Measurements from ENCODE around the gene PLXND1. TPM values are rescaled to one million over a fixed set of nuclear protein-coding genes. Genes with fewer than 3 reads are reported as not detected.

PLXND1 gene
- polyA plus RNA-seq, 1 donor from 2014 or later, result 0.05 TPM

GRCh38 chr3:129543156-129543790 lies 63.2 kb downstream of the PLXND1 start, which contains the start of gene H1-8:
Gene H1-8, plus strand, starts transcription at chr3:129543175. Its CDS starts 44 bp downstream, at chr3:129543219.
- H3K9ac ChIP-seq (ENCODE audit: low read length), result no peak within 1 kb of the TSS
- H2AFZ ChIP-seq (ENCODE audit: low read depth, low read length), result no peak within 1 kb of the TSS
- H3K9me3 ChIP-seq (ENCODE audit: low read length), result no peaks in the 10 kb centered on the region
- H3K9me2 ChIP-seq (ENCODE audit: insufficient read depth, low read length), result no peaks in the 10 kb centered on the region
- H3K4me2 ChIP-seq (ENCODE audit: low read length), result no peak within 1 kb of the TSS
- TF ChIP-seq, protein P1, sequence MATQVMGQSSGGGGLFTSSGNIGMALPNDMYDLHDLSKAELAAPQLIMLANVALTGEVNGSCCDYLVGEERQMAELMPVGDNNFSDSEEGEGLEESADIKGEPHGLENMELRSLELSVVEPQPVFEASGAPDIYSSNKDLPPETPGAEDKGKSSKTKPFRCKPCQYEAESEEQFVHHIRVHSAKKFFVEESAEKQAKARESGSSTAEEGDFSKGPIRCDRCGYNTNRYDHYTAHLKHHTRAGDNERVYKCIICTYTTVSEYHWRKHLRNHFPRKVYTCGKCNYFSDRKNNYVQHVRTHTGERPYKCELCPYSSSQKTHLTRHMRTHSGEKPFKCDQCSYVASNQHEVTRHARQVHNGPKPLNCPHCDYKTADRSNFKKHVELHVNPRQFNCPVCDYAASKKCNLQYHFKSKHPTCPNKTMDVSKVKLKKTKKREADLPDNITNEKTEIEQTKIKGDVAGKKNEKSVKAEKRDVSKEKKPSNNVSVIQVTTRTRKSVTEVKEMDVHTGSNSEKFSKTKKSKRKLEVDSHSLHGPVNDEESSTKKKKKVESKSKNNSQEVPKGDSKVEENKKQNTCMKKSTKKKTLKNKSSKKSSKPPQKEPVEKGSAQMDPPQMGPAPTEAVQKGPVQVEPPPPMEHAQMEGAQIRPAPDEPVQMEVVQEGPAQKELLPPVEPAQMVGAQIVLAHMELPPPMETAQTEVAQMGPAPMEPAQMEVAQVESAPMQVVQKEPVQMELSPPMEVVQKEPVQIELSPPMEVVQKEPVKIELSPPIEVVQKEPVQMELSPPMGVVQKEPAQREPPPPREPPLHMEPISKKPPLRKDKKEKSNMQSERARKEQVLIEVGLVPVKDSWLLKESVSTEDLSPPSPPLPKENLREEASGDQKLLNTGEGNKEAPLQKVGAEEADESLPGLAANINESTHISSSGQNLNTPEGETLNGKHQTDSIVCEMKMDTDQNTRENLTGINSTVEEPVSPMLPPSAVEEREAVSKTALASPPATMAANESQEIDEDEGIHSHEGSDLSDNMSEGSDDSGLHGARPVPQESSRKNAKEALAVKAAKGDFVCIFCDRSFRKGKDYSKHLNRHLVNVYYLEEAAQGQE (IDR thresholded peaks at IDR 0.05; ENCODE audit: borderline replicate concordance), result no peak
- TF ChIP-seq EZH2 (IDR thresholded peaks at IDR 0.05; ENCODE audit: borderline replicate concordance, insufficient read depth, low read length, poor library complexity, severe bottlenecking) (no peak), TAF1 (IDR thresholded peaks at IDR 0.05; ENCODE audit: low read depth) (no peak), CTCF (IDR thresholded peaks at IDR 0.05; ENCODE audit: poor library complexity, severe bottlenecking) (no peak), EP300 (conservative IDR thresholded peaks at IDR 0.05; ENCODE audit: poor library complexity, severe bottlenecking) (no peak), POLR2AphosphoS5 (IDR thresholded peaks at IDR 0.05) (no peak), MXI1 (conservative IDR thresholded peaks at IDR 0.05; ENCODE audit: poor library complexity, severe bottlenecking) (no peak), RAD21 (conservative IDR thresholded peaks at IDR 0.05) (no peak), SMC3 (conservative IDR thresholded peaks at IDR 0.05; ENCODE audit: poor library complexity) (no peak)
- H4K20me1 ChIP-seq (ENCODE audit: insufficient read depth), result no peaks in the 10 kb centered on the region
- H3K4me3 ChIP-seq (ENCODE audit: low read length), result no peak within 1 kb of the TSS
- no peak within 1 kb of the TSS for H3K27ac ChIP-seq (ENCODE audit: low read length)
- no peaks in the 10 kb centered on the region for H3K36me3 ChIP-seq (ENCODE audit: insufficient read depth, low read length)
- no peaks in the 10 kb centered on the region for H3K27me3 ChIP-seq (ENCODE audit: insufficient read depth, low read depth, low read length)
- H3K79me2 ChIP-seq (replicated peaks; ENCODE audit: insufficient read depth, low read length), result no peaks in the 10 kb centered on the region
- H3F3A ChIP-seq (ENCODE audit: insufficient read depth, low read length, poor library complexity, severe bottlenecking), result no peaks in the 10 kb centered on the region

- Histone ChIP-seq H3K9me2 (ENCODE audit: insufficient read depth, low read length) (no peaks in the 10 kb centered on the region), H3K4me3 (ENCODE audit: low read length) (no peak overlapping the region), H3K9me3 (ENCODE audit: low read length) (no peaks in the 10 kb centered on the region), H3K27ac (ENCODE audit: low read length) (no peak overlapping the region), H3K79me2 (replicated peaks; ENCODE audit: insufficient read depth, low read length) (no peaks in the 10 kb centered on the region), H4K20me1 (ENCODE audit: insufficient read depth) (no peaks in the 10 kb centered on the region), H3F3A (ENCODE audit: insufficient read depth, low read length, poor library complexity, severe bottlenecking) (no peaks in the 10 kb centered on the region), H3K4me2 (ENCODE audit: low read length) (no peak overlapping the region), H3K36me3 (ENCODE audit: insufficient read depth, low read length) (no peaks in the 10 kb centered on the region), H2AFZ (ENCODE audit: low read depth, low read length) (no peak overlapping the region), H3K27me3 (ENCODE audit: insufficient read depth, low read depth, low read length) (no peaks in the 10 kb centered on the region), H3K9ac (ENCODE audit: low read length) (no peak overlapping the region)
- TF ChIP-seq EZH2 (IDR thresholded peaks at IDR 0.05; ENCODE audit: borderline replicate concordance, insufficient read depth, low read length, poor library complexity, severe bottlenecking) (no peak), CTCF (IDR thresholded peaks at IDR 0.05; ENCODE audit: poor library complexity, severe bottlenecking) (no peak), RAD21 (conservative IDR thresholded peaks at IDR 0.05) (no peak), POLR2AphosphoS5 (IDR thresholded peaks at IDR 0.05) (no peak), TAF1 (IDR thresholded peaks at IDR 0.05; ENCODE audit: low read depth) (no peak), MXI1 (conservative IDR thresholded peaks at IDR 0.05; ENCODE audit: poor library complexity, severe bottlenecking) (no peak), SMC3 (conservative IDR thresholded peaks at IDR 0.05; ENCODE audit: poor library complexity) (no peak), EP300 (conservative IDR thresholded peaks at IDR 0.05; ENCODE audit: poor library complexity, severe bottlenecking) (no peak)
- TF ChIP-seq, protein P1 (IDR thresholded peaks at IDR 0.05; ENCODE audit: borderline replicate concordance), result no peak
These were observed 63.7 kb downstream of the PLXND1 start for GRCh38 chr3:129542747-129543146.
